B cell (primary cell): Measurements from ENCODE around the gene ZFPM1.

ENCODE experiments used
- CTCF ChIP-seq: fragments of 200-600 bp; IDR thresholded peaks from one replicate; pipeline ENCODE4 v1.8.0; 2022; ENCODE audit warnings: antibody characterized with exemption, mild to moderate bottlenecking
- EZH2 ChIP-seq: IDR thresholded peaks from 2 replicates; pipeline ENCODE4 v1.6.1; 2012; ENCODE audit warnings: borderline replicate concordance, low read depth, mild to moderate bottlenecking, moderate library complexity, low read length; ENCODE audit not compliant: insufficient read depth, poor library complexity, severe bottlenecking

- TF ChIP-seq CTCF (no peak), EZH2 (no peak)
Observed at GRCh38 chr16:88446061-88446460, 7.0 kb upstream of the ZFPM1 start.
